Measurements from ENCODE around the gene ITK.

The ITK gene

GRCh38 chr5:157236423-157236822 is 55.8 kb downstream of the ITK start:
- no peak for TF ChIP-seq GATA2 (IDR thresholded peaks at IDR 0.05; ENCODE audit: low read depth, low read length)
- TF ChIP-seq GATA3 (IDR thresholded peaks at IDR 0.05; ENCODE audit: low read depth, low read length): no peak

GRCh38 chr5:157241483-157241882 is 60.8 kb downstream of the ITK start:
- TF ChIP-seq GATA2 (IDR thresholded peaks at IDR 0.05; ENCODE audit: low read depth, low read length): no peak
- no peak for TF ChIP-seq GATA3 (IDR thresholded peaks at IDR 0.05; ENCODE audit: low read depth, low read length)

DNA sequence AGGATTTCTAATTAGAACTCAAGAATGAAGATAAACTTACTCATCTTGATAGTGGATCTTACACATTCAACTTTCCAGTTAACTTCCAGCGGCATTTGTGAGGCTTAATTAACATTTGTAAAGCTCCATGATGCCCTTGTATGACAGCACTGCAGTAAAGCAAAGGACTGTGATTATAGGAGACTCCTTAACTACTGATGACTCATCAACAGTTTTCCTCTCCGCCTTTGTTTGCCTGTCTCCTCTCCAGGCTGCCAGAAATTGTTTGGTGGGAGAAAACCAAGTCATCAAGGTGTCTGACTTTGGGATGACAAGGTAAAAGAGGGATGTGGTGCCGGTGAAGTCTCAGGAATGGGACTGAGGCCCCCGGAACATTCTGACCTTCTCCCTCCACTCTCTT is 64.8 kb downstream of the ITK start:
- no peak for TF ChIP-seq GATA3 (IDR thresholded peaks at IDR 0.05; ENCODE audit: low read depth, low read length)
- TF ChIP-seq GATA2 (IDR thresholded peaks at IDR 0.05; ENCODE audit: low read depth, low read length): no peak

DNA sequence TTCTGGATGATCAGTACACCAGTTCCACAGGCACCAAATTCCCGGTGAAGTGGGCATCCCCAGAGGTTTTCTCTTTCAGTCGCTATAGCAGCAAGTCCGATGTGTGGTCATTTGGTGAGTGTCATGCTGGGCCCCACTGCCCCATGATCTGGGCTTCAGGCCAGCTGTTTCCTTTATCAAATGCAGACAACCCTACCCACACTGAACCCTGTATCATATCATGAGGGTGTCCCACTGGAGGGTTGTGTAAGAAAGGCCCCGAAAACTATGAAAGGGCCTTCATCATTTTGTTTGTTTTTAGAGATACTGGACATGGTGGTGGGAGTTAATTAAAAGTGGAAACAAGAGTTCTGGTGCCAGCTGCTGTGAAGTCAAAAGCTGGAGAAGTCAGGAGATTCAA is 65.2 kb downstream of the ITK start:
- TF ChIP-seq GATA3 (IDR thresholded peaks at IDR 0.05; ENCODE audit: low read depth, low read length) (no peak), GATA2 (IDR thresholded peaks at IDR 0.05; ENCODE audit: low read depth, low read length) (no peak)

DNA sequence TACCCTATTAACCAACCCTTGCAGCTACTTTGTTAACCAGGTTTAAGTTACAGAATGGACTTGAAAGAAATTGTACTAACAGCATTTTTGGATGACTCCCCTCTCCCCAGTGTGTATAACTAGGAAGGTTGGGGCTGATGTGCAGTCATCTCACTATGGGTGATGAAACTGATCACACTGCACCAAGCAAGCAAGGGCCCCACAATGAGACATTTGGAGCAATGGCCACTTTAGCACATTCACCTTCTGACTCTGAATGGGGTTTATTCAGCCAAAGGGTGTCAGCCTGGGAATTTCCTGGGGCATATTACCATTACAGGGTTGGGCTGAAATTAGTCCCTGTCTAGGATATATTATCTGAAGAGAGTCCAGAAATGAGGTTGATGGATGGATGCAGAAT is 66.6 kb downstream of the ITK start:
- no peak for TF ChIP-seq GATA2 (IDR thresholded peaks at IDR 0.05; ENCODE audit: low read depth, low read length)
- no peak for TF ChIP-seq GATA3 (IDR thresholded peaks at IDR 0.05; ENCODE audit: low read depth, low read length)

GRCh38 chr5:157248821-157249470 is 68.3 kb downstream of the ITK start:
- TF ChIP-seq GATA2 (IDR thresholded peaks at IDR 0.05; ENCODE audit: low read depth, low read length) (no peak), GATA3 (IDR thresholded peaks at IDR 0.05; ENCODE audit: low read depth, low read length) (no peak)

DNA sequence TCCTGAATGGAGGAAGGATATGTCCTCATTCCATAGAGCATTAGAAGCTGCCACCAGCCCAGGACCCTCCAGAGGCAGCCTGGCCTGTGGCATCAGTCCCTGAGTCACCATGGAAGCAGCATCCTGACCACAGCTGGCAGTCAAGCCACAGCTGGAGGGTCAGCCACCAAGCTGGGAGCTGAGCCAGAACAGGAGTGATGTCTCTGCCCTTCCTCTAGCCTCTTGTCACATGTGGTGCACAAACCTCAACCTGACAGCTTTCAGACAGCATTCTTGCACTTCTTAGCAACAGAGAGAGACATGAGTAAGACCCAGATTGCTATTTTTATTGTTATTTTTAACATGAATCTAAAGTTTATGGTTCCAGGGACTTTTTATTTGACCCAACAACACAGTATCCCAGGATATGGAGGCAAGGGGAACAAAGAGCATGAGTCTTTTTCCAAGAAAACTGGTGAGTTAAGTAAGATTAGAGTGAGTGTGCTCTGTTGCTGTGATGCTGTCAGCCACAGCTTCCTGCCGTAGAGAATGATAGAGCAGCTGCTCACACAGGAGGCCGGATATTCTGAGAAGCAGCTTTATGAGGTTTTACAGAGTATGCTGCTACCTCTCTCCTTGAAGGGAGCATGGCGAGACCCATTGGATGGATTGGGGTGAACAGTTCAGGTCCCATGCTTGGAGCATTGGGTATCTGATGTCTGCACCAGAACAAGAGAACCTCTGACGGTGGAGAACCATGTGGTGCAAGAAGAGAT is 72.2 kb downstream of the ITK start:
- TF ChIP-seq GATA2 (IDR thresholded peaks at IDR 0.05; ENCODE audit: low read depth, low read length) (no peak), GATA3 (IDR thresholded peaks at IDR 0.05; ENCODE audit: low read depth, low read length) (no peak)

DNA sequence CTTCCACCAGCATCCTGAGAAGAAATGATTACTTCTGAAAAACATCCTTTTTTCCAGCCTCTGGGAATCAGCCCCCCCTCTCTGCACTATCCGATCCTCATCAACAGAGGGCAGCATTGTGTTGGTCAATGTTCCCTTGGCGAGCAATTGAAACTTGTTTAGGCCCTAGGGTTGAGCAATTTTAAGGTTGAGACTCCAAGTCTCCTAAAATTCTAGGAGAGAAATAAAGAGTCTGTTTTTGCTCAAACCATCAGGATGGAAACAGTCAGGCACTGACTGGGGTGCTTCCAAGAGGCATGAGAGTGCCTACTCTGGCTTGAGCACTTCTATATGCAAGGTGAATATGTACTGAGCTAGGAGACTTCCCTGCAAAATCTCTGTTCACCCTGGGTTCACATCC is 72.9 kb downstream of the ITK start:
- no peak for TF ChIP-seq GATA2 (IDR thresholded peaks at IDR 0.05; ENCODE audit: low read depth, low read length)

GRCh38 chr5:157258450-157258849 is 77.8 kb downstream of the ITK start:
- no peak for TF ChIP-seq GATA2 (IDR thresholded peaks at IDR 0.05; ENCODE audit: low read depth, low read length)
- TF ChIP-seq GATA3 (IDR thresholded peaks at IDR 0.05; ENCODE audit: low read depth, low read length): no peak

GRCh38 chr5:157259699-157260098 is 79.1 kb downstream of the ITK start:
- TF ChIP-seq GATA3 (IDR thresholded peaks at IDR 0.05; ENCODE audit: low read depth, low read length): no peak
- no peak for TF ChIP-seq GATA2 (IDR thresholded peaks at IDR 0.05; ENCODE audit: low read depth, low read length)

GRCh38 chr5:157263496-157264090 is 83.0 kb downstream of the ITK start:
- no peak for TF ChIP-seq GATA3 (IDR thresholded peaks at IDR 0.05; ENCODE audit: low read depth, low read length)
- TF ChIP-seq GATA2 (IDR thresholded peaks at IDR 0.05; ENCODE audit: low read depth, low read length): no peak

- TF ChIP-seq GATA3 (IDR thresholded peaks at IDR 0.05; ENCODE audit: low read depth, low read length) (no peak), GATA2 (IDR thresholded peaks at IDR 0.05; ENCODE audit: low read depth, low read length) (no peak)
These were observed 85.2 kb downstream of the ITK start, which contains the start of gene CYFIP2 for GRCh38 chr5:157265714-157266285. CYFIP2 (plus strand) TSS chr5:157266123; CDS start chr5:157285362, 19,239 bp downstream.

DNA sequence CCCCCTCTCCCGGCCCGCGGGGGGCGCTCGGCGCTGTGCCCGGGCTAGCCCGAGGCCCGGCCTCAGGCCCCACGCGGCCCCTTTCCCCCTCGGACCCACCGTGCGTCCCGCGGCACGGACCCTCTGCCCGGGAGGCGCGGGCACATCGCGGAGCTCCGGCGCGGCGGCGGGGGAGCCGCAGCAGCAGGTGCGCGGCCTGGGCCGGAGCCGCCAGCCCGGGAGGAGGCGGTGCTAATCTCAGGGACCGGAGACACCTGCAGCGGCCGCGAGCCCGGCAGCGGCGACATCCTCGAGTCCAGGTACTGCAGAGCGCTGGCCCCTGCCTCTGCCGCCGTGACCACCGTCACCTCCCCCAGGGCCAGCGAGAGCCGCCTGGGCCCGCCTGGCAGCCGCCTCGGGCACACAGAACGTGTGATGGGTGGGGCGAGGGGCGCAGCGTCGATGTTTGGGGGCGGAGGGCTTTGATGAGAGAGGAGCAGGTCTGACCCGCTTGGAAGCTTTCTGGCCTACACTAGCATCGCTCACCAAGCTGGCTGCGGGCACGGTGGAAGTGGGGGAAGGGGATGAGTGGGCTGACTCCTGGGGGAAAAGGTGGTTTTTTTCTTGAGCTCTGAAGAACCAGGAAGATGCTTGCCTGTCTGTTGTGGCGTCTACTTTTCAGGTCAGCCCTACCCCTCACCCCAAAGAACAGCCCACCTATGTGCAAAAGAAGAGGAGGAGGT is 85.8 kb downstream of the ITK start:
- TF ChIP-seq GATA3 (IDR thresholded peaks at IDR 0.05; ENCODE audit: low read depth, low read length) (no peak), GATA2 (IDR thresholded peaks at IDR 0.05; ENCODE audit: low read depth, low read length) (no peak)

DNA sequence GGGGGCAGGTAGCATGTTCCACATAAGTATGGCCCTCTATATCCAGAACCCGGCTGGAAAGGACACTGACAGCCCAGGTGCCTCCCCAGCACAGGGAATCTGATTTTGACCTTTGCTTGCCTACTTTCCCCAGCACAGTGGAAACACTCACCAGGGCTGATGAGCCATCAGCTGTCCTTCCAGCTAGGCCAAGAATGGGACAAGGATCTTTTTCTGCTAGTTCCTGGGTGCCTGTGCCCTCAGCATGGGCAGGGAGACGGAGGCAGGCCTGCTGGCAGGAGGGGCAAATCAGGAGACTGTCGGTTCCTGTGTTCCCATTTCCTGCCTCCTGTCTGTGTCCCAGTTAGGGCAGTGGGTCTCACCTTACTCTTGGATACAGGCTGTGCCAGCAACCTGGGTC is 86.4 kb downstream of the ITK start:
- TF ChIP-seq GATA3 (IDR thresholded peaks at IDR 0.05; ENCODE audit: low read depth, low read length): no peak
- TF ChIP-seq GATA2 (IDR thresholded peaks at IDR 0.05; ENCODE audit: low read depth, low read length): no peak

Measured in SH-SY5Y (cell line).